GM19463 (cell line): ENCODE measurements around the gene NHERF1.

Experiments used
- ATAC-seq: cut with Tn5 transposase; IDR thresholded peaks from one replicate; pipeline ENCODE4 v1.9.1; 2021; ENCODE audit warnings: mild to moderate bottlenecking, moderate library complexity; ENCODE audit not compliant: unreplicated experiment

NHERF1 gene

DNA sequence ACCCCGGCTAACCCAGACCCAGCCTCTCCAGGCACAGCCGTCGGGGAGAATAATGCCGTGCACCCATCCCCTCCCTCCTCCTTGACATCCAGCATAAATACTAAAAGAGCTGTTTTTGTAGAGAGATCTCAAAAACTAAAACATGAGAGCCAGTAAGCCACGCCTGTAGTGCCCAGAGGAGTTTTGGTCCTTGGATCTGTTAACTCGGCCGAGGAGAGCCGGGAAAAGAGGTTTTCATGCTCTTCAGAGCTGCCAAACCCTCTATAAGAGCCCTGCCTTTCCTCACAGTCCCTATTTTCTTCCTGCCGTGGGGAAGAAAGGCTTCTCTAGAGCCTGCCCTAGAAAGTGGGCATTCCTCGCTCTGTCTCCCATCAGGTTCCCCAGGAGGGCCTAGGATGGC lies 57.9 kb downstream of the NHERF1 start:
- ATAC-seq: no peak

DNA sequence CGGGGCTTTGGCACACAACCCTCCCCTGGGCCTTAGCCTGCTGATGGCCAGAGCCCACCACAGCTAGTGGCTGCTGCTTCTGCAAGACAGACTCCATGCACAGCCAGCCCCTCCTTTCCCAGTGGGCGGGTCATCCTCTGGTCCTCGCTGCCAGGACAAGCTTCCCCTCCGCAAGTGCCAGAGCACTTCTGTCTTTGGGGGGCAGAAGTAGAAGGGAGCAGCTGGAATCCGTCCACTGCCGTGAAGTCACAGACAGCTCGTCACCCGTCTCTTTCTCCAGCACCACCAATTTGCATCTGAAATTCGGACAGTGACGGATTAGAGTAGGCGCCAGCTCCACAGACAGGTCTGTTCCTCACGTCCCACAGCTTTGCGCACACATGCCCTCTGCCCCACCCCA lies 59.0 kb downstream of the NHERF1 start:
- ATAC-seq: no peak

DNA sequence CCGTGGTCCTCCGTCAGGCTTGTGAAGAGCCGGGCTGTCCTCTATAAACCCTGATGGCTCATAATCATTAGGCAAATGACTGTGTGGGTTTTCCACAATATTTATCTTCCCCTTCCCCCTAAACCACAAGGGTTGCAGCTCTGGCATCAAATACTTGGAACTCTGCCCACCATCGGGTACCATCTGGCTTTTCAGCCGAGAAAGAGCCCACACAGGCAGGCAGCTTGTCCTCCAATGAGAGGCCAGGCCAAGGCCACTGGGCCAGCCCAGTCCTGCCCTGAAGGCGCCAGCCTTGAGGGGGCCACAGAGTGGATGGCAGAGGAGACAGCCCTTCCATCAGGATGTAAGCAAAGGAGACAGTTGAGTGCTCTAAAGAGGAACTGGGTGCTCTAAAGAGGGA lies 59.5 kb downstream of the NHERF1 start:
- no peak for ATAC-seq

DNA sequence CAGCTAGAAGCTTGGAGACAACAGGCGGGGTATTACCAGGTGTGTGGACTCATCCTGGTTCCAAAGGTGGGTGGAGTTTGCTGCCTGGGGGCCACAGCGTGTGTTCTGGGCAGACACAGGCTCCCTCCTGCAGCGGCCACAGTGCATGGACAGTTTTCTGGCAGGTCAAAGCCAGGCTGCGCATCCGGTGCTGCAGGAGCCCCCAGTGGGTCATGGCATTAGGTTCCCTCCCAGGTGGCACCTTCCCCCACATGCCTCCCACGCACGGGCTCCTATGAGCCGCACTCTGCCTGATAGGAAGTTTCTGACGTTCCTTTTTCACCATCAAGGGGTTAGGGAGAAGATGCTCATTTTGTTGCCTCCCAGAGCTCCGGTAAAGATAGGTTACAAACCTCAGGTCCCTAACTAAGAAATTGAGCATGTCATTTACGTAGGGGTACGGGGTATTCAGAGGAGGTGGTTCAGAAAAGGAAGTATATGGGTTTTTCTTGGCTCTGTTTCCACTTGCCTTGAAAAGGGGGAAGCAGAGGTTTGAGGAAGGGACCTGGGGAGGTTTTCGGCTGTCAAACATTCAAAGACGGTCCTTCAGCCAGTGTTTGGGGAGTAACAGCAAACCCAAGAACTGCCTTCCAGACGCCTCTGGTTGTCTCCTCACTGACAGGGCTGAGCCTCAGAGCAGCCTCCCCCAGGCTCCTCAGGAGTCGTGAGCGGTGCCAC lies 60.4 kb downstream of the NHERF1 start:
- ATAC-seq: no peak

DNA sequence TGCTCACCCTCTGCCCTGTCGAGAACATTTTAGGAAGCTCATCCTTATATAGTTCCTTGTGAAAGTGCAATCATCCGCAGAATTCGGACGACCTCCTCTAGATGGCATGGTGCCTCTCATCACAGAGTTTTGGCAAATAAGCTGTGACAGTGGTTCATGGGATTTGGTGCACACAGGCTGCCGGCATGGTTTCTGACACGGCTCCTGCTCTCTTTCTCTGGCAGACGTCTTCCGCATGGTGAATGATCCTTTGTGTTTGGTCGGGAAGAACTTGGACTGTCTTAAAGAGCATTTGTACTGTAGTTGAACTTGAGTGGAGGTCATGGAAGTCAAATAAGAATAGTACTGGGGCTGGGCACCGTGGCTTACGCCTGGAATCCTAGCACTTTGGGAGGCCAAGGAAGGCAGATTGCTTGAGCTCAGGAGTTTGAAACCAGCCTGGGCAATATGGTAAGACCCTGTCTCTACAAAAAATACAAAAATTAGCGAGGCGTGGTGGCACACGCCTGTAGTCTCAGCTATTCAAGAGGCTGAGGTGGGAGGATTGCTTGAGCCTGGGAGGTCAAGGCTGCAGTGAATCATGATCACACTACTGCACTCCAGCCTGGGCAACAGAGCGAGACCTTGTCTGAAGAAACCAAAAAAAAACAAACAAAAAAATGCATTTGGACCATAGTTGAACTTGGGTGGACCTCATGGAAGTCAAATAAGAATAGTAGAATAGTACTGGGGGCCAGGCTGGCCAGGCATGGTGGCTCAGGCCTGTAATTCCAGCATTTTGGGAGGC lies 62.5 kb downstream of the NHERF1 start:
- no peak for ATAC-seq

DNA sequence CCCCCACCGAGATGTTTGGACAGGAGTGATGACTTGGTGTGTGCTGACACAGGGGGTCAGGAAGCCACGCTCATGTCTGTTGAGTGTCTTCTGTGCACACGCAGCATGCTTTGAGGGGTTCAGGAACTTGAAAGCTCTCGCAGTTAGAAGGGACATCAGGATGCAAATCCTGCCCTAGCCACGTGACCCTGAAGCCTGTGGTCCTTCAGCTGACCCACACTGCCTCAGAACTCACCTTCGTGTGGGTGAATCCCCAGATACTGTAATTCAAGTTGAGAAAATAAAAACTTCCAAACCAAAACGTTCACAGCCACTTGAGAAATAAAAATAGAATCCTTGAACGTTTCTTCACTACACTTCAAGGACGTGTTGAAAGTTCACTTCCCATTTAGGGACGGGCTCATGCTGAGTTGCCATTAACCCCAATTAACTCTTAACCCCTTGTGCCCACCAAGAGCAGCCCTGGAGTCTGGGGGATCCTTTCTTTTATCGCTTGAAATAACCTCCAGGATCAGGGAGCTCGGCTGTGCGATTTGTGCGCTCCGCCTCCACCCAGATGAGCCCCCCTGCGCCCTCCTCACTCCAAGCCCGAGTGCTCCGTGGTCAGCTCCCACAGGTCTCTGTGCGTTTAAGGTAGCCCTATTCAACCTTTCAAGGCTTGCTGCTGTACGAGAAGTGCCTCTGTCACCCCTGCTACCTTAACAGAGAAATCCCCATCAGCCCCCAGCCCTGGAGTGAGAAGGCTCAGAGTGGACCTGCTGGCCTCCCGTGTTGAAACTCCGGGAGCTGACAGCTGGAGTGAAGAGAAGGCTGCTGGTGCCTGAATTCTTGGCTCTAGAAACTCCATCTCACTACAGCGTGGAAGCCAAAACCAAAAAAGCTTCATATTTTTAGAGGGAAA lies 63.9 kb downstream of the NHERF1 start:
- no peak for ATAC-seq

DNA sequence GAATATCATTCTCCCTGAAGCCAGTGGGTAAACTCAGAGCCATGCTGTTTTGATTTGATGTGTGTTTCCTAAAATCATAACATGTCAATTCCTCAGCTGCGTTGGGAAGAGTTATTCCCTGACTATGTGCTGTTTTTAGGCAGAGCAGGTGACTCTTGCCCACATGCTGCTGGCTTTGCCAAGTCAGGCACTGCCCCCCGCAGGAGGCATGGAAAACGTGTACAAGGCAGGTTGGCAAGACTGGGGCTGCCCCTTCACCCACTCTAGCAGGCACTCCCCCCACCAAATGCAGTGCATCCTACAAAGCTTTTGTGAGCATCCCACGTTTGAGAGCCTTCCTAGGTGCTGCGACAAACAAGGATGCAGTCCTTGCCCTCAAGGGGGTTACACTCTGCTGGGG lies 66.0 kb downstream of the NHERF1 start:
- ATAC-seq: no peak

DNA sequence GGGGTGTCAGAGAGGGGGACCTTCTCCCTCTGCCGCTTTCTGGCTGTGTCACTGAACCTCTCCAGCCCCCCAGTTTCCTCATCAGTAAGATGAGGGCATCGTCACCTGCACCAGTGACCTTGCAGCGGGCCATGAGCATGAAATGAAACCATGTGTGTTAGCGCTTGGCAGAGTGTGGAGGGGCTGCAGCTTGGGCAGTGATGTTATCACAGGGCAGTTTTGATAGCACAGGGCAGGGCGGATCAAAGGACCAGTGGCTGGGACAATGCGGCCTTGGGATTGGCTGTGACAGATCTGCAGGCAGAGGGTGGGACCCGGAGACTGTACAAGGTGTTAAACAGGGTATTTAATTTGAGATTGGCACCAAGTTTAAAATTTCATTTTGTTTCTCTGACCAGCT lies 66.6 kb downstream of the NHERF1 start:
- no peak for ATAC-seq

DNA sequence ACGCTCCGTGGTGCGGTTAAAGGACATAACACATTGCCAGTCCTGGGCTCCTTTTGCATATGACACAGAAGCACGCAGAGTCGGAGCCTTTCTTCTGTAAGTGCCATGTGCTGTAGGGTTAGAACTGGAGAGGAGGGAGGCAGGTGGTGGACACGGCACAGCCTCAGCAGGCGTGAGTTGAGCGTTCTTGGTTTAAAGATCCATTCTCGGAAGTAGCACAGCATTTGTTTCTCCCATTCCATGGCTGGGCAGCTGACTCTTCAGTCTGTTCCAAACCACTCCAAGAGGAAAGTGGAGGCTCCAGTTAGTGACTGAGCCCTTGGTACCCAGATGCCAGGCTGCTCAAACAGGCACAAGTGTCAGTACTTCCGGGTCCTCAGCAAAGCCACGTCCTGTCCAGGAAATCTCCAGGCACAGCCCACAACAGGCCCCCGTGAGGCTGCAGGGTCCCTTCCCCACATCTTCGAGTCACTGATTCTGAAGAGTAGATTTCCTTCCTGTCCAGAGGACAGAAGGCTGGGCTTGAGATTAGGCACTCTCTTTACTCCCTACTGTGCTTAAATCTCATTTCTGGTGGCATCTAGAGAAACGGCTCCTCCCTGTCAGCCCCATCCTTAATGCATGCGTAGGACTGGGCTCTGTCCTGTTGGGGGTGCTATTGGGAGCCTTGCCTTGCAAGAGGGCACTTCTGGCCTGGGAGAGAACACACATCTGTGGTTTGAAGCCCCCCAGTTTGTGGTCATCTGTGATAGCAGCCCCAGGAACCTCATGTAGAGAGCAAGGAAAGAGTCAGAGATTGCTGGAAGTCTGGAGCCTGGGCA lies 67.3 kb downstream of the NHERF1 start:
- no peak for ATAC-seq

DNA sequence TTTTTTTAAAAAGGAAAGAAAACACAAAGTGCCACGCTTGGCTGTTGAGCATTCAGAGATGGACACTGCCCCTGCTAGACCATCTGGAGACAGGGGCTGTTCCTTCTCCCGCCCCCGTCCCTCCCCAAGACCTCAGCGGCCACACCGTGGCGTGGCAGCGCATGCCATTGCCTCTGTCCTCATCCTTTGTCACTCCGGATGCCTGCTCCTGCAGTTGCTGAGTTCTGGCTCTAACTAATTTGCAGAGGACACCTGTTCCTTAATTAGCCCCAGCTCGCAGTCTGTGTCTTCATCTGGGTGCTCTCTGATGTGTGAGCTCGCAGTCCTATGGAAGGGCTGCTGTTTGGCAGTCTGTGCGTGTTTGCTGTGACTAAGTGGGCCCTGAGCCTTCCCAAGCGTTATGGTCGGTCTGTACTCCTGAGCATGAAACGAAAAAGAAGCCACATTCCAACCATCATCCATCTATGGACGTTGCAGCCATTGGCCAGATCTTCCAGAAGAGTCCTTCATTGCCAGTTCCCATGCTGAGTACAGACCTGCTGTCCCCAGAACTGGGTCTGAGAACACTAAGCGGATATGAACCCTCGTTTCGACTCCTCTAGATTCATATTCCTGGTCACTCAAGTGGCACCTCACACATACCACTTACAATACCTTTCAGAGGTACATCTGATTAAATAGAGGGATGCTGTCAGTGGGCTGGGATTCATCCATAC lies 68.6 kb downstream of the NHERF1 start:
- no peak for ATAC-seq

DNA sequence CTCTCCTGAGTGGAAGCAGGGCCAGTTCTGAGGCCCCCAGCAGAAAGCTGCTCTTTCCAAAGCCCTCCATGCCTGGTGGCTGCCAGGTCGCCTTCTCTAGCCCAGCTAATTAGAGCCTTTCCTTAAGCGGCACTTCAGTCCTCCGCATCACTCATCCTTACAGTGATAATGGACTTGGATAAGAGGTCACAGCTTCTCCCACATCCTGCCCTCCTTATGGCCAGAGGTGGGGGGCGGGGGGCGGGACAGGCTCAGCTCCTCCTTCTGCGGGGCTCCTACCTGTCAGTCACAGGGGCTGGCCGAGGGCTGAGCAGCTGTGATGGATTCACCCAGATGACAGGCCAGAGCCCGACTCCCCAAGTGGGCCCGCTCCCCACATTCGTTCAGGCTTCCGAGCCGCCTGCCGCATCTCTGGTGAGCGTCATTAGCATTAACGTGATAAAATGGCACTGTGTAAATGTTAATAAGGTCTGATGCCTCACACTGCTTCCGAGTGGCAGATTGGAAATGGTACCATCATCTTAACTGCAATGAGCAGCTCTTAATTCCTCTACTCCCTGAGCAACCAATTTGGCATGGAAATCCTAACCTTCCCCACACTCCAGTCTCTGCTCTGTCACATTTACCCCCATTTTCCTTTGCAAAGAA lies 70.0 kb downstream of the NHERF1 start:
- ATAC-seq: no peak
